B cell (primary cell): ENCODE data around the gene CRAMP1. TPM values are rescaled to one million over a fixed set of nuclear protein-coding genes. Genes with fewer than 3 reads are reported as not detected.

ENCODE experiments used
- ATAC-seq: fragments of 200-7000 bp; cut with Tn5 transposase; one replicate; pipeline ENCODE4 v1.10.0; 2021; ENCODE audit warnings: low read depth, mild to moderate bottlenecking, moderate number of reproducible peaks, moderate library complexity
- CTCF ChIA-PET: fragments of 350-600 bp; sonication (Branson Sonifier 250); formaldehyde crosslinking; loops from one replicate; lab custom pipeline; 2021; ENCODE audit warnings: antibody characterized with exemption, inconsistent platforms; lab: Charles Lee
- POLR2A ChIA-PET: fragments of 350-600 bp; sonication (Branson Sonifier 250); formaldehyde crosslinking; loops from one replicate; lab custom pipeline; 2021; ENCODE audit warnings: antibody characterized with exemption; lab: Charles Lee
- DNase-seq: peaks from one replicate; pipeline ENCODE4 v3.0.0; 2013
- H2AFZ ChIP-seq: 2 replicates; pipeline ENCODE4 v1.6.1; 2012; ENCODE audit warnings: mild to moderate bottlenecking, low read depth, low read length; ENCODE audit not compliant: insufficient read depth, poor library complexity, severe bottlenecking
- H3K27ac ChIP-seq, 2 donors: 1 replicate in 1 of 2; 2 replicates in 1 of 2; pipeline ENCODE4 v1.5.1; 2012 to 2013; ENCODE audit warnings: low read length in 2 of 2, mild to moderate bottlenecking in 2 of 2, moderate library complexity in 1 of 2
- H3K27me3 ChIP-seq, 4 experiments: fragments of 200-600 bp in 1 of 4; sonication (generic) in 1 of 4; replicated peaks in 1 of 4; 1 replicate in 2 of 4; 2 replicates in 2 of 4; pipeline versions ENCODE4 v1.6.1 to v1.7.0; 2013 to 2016; ENCODE audit warnings: low read length in 3 of 4, mild to moderate bottlenecking in 2 of 4, mixed read lengths in 1 of 4, moderate library complexity in 1 of 4; ENCODE audit not compliant: insufficient read depth in 4 of 4, control insufficient read depth in 3 of 4; ENCODE audit errors: control extremely low read depth in 1 of 4
- H3K36me3 ChIP-seq, 2 experiments: replicated peaks in 1 of 2; 1 replicate in 1 of 2; 2 replicates in 1 of 2; pipeline versions ENCODE4 v1.6.1 to v1.7.1; 2013; ENCODE audit warnings: low read length in 1 of 2; ENCODE audit not compliant: insufficient read depth in 2 of 2, control insufficient read depth in 1 of 2; ENCODE audit errors: control extremely low read depth in 1 of 2, extremely low read depth in 1 of 2
- H3K4me1 ChIP-seq, 2 donors: fragments of 200-600 bp in 1 of 2; sonication (generic) in 1 of 2; 1 replicate in 1 of 2; 2 replicates in 1 of 2; pipeline versions ENCODE4 v1.5.1 to v1.6.1; 2013 to 2017; ENCODE audit warnings: low read length in 2 of 2; ENCODE audit not compliant: control insufficient read depth in 2 of 2, insufficient read depth in 2 of 2
- H3K4me2 ChIP-seq: replicated peaks from 2 replicates; pipeline ENCODE3; 2012; ENCODE audit warnings: mild to moderate bottlenecking, low read depth, low read length; ENCODE audit not compliant: poor library complexity, severe bottlenecking
- H3K4me3 ChIP-seq, 5 experiments: fragments of 200-600 bp in 1 of 5; sonication (generic) in 1 of 5; 1 replicate in 3 of 5; 2 replicates in 2 of 5; pipeline versions ENCODE4 v1.5.1 to v1.7.0; 2011 to 2016; ENCODE audit warnings: low read length in 4 of 5, mild to moderate bottlenecking in 4 of 5, low read depth in 2 of 5, control low read depth in 1 of 5, moderate library complexity in 1 of 5; ENCODE audit not compliant: insufficient read depth in 1 of 5; ENCODE audit errors: control extremely low read depth in 1 of 5, extremely low read depth in 1 of 5
- H3K79me2 ChIP-seq: fragments of 200-600 bp; sonication (generic); one replicate; pipeline ENCODE4 v1.6.0; 2016; ENCODE audit warnings: low read length; ENCODE audit not compliant: control insufficient read depth, insufficient read depth
- H3K9ac ChIP-seq: fragments of 200-600 bp; sonication (generic); 2 replicates; pipeline ENCODE4 v1.6.1; 2017; ENCODE audit warnings: mild to moderate bottlenecking, low read length, moderate library complexity
- H3K9me3 ChIP-seq, 3 donors: one replicate each; pipeline versions ENCODE4 v1.6.1 to v1.7.1; 2013; ENCODE audit warnings: low read length in 2 of 3; ENCODE audit not compliant: control insufficient read depth in 2 of 3, insufficient read depth in 1 of 3; ENCODE audit errors: control extremely low read depth in 1 of 3
- H4K20me1 ChIP-seq: 2 replicates; pipeline ENCODE4 v1.6.0; 2012; ENCODE audit warnings: mild to moderate bottlenecking, low read length; ENCODE audit not compliant: insufficient read depth, control insufficient read depth, poor library complexity, severe bottlenecking
- H3K27ac Mint-ChIP-seq: one replicate; pipeline ENCODE4 v1.8.0; 2021; ENCODE audit warnings: mixed read lengths
- H3K27me3 Mint-ChIP-seq: one replicate; pipeline ENCODE4 v1.8.0; 2021; ENCODE audit warnings: mixed read lengths
- H3K4me1 Mint-ChIP-seq: one replicate; pipeline ENCODE4 v1.8.0; 2021; ENCODE audit warnings: mixed read lengths
- H3K4me3 Mint-ChIP-seq: one replicate; pipeline ENCODE4 v1.8.0; 2021; ENCODE audit warnings: mixed read lengths
- H3K9me3 Mint-ChIP-seq: one replicate; pipeline ENCODE4 v1.8.0; 2022; ENCODE audit warnings: mixed read lengths; ENCODE audit not compliant: insufficient read depth
- CTCF ChIP-seq: fragments of 200-600 bp; IDR thresholded peaks from one replicate; pipeline ENCODE4 v1.8.0; 2022; ENCODE audit warnings: antibody characterized with exemption, mild to moderate bottlenecking
- EZH2 ChIP-seq: IDR thresholded peaks from 2 replicates; pipeline ENCODE4 v1.6.1; 2012; ENCODE audit warnings: borderline replicate concordance, low read depth, mild to moderate bottlenecking, moderate library complexity, low read length; ENCODE audit not compliant: insufficient read depth, poor library complexity, severe bottlenecking
- WGBS: methylation state at CpG from one replicate; pipeline ENCODE4 v1.1.5; 2013; ENCODE audit warnings: missing lambda C conversion rate; ENCODE audit not compliant: insufficient coverage; 5-methylcytosine and 5-hydroxymethylcytosine counted together
- intact Hi-C: fragments of 100-400 bp; cut with micrococcal nuclease; formaldehyde crosslinking; loops from one replicate; pipeline ENCODE4 v1.10.0; 2022
- polyA plus RNA-seq: library from polyadenylated mRNA; depleted of rRNA; stranded (reverse); fragments of >200 nt; gene quantifications from 2 replicates; pipeline ENCODE4 v1.2.3, GENCODE V29; 2012
- total RNA-seq, 2 donors: library from RNA; stranded (reverse); fragments of 120-200 nt in 1 of 2; gene quantifications; 1 replicate in 1 of 2; 2 replicates in 1 of 2; pipeline versions ENCODE4 v1.2.3 to v1.2.4, GENCODE V29; 2013 to 2022

Gene CRAMP1
- total and polyA plus RNA-seq, 2 donors (not counting 1 experiment from before 2014, with no cell fraction given), result 21.0 to 33.9 TPM

GRCh38 chr16:1667916-1668315 is 55.8 kb downstream of the CRAMP1 start:
- H3K9ac ChIP-seq, result no peak overlapping the region
- H3K36me3 ChIP-seq, result peaks cover 0 to 81% of the 10 kb centered on the region in 2 experiments
- POLR2A ChIA-PET, result no interaction called here

More at GRCh38 chr16:1667916-1668315, 55.8 kb downstream of the CRAMP1 start:
- Histone ChIP-seq H2AFZ (no peak overlapping the region), H3K27ac (no peak overlapping the region), H3K9me3 (no peaks in the 10 kb centered on the region), H3K27me3 (no peaks in the 10 kb centered on the region), H3K79me2 (no peaks in the 10 kb centered on the region), H3K4me3 (no peak overlapping the region), H3K4me2 (no peak overlapping the region), H4K20me1 (no peaks in the 10 kb centered on the region), H3K4me1 (no peaks in the 10 kb centered on the region)
- CTCF ChIA-PET, result interaction anchor here (2.0 kb wide), 1 partner anchor 10 kb away, joined by 6 read pairs; the partner anchor contains the start of gene JPT2
- ATAC-seq, result no peak
- DNase-seq, result no peak
- H3K4me3 Mint-ChIP-seq, result no peak overlapping the region
- TF ChIP-seq CTCF, result no peak
- no peak for TF ChIP-seq EZH2
- intact Hi-C loops, result no loop called here
- H3K9me3 Mint-ChIP-seq, result no peaks in the 10 kb centered on the region
- H3K27me3 Mint-ChIP-seq, result no peaks in the 10 kb centered on the region
- no peak overlapping the region for H3K27ac Mint-ChIP-seq
- over 99% methylated on average over 14 of the region's 14 CpGs for WGBS
- no peaks in the 10 kb centered on the region for H3K4me1 Mint-ChIP-seq
